Stimulated activated CD4-positive, alpha-beta T cell treated with anti-CD3 and anti-CD28 coated beads, Interleukin-4, amount 100 ng/mL, for 1 hour (primary cell): ENCODE measurements around the gene CALML6.
"Not testable (repeated sequence)": the region's sequence is repeated elsewhere in the genome, so short reads cannot be mapped to it uniquely, and the experiment has no call there.

Experiments used
- DNase-seq: peaks from one replicate; pipeline ENCODE4 v3.0.0-alpha.2; 2020

Gene CALML6

DNA sequence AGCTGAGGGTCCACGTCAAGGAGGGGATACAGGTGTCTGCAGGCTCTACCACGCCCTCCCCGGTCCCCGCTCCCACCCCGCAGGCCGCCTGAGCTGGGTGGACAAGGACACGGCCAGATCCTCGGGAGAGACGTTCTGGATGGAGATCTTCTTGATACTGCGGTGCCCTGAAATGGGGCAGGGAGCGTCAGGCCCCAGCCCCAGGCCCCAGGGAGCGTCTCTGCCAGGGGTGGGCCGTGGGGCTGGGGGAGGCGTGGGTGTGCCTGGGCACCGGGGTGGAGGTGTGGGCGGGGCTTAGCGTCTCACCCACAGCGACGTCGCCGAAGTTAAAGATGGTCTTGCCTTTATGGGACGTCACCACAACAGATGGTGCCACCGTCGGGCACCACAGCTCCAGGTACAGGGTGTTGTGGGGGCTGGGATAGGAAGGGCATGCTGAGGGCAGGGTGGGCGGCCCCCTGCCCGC lies 11.3 kb downstream of the CALML6 start:
- DNase-seq = no peak

- DNase-seq = no peak
These were observed 12.0 kb downstream of the CALML6 start for GRCh38 chr1:1926886-1927660.

DNA sequence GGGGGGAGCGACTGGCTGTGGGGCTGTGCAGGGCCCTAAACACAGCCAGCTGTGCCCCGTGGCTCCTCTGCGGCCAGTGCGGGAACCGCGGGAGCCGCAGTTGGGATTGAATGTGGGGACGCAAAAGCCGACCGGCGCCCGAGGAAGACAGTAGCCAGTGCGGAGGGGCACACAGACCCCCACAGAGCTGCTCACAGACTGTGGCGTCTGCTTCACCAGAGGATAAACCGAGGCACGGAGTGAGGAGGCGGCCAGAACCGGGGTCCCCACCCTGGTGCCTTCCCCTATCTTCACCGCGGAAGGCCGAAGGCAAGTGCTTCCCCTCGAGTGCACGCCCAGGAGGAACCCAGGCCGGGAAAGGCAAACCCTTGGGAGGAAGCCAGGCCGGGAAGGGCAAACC lies 12.7 kb downstream of the CALML6 start:
- DNase-seq = no peak

- no peak for DNase-seq
These were observed 13.4 kb downstream of the CALML6 start for GRCh38 chr1:1928231-1929101.

- no peak for DNase-seq
These were observed 14.1 kb downstream of the CALML6 start for GRCh38 chr1:1929102-1929638.

- DNase-seq = no peak
These were observed 14.8 kb downstream of the CALML6 start for GRCh38 chr1:1929639-1930545.

DNA sequence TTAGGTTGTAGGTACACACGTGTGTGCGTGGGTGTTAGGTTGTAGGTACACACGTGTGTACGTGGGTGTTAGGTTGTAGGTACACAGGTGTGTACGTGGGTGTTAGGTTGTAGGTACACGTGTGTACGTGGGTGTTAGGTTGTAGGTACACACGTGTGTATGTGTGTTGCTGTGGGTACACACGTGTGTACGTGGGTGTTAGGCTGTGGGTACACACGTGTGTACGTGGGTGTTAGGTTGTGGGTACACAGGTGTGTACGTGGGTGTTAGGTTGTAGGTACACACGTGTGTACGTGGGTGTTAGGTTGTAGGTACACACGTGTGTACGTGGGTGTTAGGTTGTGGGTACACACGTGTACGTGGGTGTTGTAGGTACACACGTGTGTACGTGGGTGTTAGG lies 19.8 kb downstream of the CALML6 start:
- DNase-seq = not testable (repeated sequence)

DNA sequence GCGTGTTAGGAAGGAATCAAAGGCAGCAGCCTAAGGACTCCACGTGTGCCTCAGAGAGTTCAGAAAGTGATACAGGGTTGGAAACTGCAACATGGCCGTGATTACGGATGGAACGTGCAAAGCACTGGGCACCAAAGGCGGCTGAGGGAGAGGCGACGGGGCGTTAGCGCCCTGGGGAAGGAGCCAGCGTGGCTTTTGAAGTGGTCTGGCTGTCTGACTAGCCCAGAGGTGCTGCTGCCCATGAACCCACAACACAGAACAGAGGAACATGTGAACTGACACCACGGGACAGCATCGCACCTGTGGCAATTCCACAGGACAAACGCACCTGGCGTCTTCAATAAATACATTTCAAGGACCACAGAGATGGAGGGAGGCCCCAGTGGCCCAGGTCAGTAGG lies 22.0 kb downstream of the CALML6 start:
- DNase-seq = no peak

DNA sequence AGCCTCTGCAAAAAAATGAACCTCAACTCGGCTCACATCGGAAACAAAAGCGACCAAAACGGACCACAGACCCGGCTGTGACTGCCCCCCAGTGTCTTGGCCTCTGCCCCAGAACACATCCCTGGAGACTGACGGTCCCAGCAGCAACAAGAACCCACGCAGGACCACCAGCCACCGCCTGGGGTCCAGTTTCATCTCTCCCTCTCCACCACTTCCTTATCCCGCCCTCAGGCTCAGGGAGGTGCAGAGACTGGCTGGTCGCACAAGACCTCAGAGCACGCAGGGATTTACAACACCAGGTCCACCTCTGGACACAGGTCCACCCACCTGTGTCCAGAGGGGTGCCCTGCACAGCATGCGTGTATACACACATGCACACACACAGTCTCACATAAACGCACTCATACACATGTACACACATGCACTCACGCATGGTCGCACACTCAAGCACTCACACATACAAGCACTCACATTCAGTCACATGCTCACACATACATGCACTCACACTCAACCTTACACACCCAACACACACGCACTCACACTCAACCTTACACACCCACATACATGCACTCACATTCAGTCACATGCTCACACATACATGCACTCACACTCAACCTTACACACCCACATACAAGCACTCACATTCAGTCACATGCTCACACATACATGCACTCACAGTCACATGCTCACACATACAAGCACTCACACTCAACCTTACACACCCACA lies 22.7 kb downstream of the CALML6 start:
- no peak for DNase-seq

DNA sequence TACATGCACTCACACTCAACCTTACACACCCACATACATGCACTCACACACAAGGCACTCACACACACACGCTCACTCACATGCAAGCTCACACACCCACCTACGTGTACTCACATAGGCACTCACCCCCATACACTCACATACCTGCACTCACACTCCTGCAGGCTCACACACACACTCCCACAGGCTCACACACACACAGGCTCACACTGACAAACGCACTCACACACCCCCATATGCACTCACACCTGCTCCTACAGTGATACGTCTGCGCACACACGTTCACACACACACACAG lies 23.2 kb downstream of the CALML6 start:
- no peak for DNase-seq

GRCh38 chr1:1938613-1939295 lies 23.7 kb downstream of the CALML6 start:
- DNase-seq = no peak

GRCh38 chr1:1939296-1940122 lies 24.4 kb downstream of the CALML6 start:
- no peak for DNase-seq

GRCh38 chr1:1940123-1940425 lies 25.0 kb downstream of the CALML6 start:
- DNase-seq = no peak

- no peak for DNase-seq
These were observed 26.3 kb downstream of the CALML6 start for GRCh38 chr1:1941211-1941841.

- DNase-seq = no peak
These were observed 27.1 kb downstream of the CALML6 start for GRCh38 chr1:1941868-1942752.

DNA sequence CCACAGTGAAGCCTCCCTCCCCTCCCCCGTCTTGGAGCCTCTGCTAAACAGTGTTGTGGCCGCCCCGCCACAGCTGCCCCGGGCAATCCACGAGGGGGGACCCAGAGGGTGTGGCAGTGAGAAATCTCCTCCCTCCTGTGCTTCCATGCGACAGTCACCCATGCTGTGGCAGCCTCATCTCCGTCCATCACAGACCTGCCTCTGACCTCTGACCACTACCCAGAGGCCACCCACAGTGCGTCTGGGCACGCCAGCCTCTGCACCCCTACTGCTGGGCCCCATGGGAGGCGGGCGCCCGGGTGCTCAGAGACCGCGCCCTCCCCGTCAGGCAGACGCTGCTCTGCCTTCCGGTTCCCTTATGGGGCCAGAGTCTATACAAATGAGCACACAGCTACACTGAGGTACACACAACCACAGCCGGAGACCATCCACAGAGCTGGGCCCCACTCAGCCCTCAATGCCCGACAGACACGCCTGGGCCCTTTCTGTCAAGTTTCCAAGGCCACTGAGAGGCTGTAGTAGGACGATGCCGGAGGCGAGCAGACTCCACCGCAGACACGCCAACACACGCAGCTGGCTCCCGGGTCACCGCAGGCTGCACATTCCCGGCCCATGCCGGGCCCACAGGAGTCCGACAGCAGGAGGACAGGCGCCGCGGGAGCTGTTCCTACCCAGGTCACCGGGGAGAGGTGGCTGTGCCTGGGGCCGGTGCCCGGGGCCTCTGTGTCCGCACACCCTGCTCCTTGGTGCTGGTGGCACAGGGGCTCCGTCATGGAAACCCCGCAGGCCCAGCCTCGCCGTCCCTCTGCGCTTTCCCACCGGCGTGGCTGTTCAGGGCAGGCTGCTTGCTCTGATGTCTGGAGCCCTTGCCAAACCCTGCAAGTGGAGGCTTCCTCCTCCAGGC lies 27.9 kb downstream of the CALML6 start:
- no peak for DNase-seq

- DNase-seq = peak; percentile 69
These were observed 28.9 kb downstream of the CALML6 start for GRCh38 chr1:1943834-1944570.
